Neural cell (in vitro differentiated cells): ENCODE data around the gene CAMK2G. TPM values are rescaled to one million over a fixed set of nuclear protein-coding genes. Genes with fewer than 3 reads are reported as not detected.
A peak's percentile ranks its signal among the peaks of the same experiment; 100 is the strongest.

Experiments
- H2AFZ ChIP-seq: fragments of 200-600, 300-800 bp; sonication (generic), shearing (Covaris generic); 2 replicates; pipeline ENCODE4 v1.6.0; 2014; ENCODE audit warnings: low read depth, mild to moderate bottlenecking, antibody characterized with exemption, low read length, moderate library complexity
- H3F3A ChIP-seq: fragments of 200-600 bp; shearing (Covaris generic); 2 replicates; pipeline ENCODE4 v1.6.1; 2016; ENCODE audit warnings: mild to moderate bottlenecking, moderate library complexity, mixed read lengths, antibody characterized with exemption, low read length; ENCODE audit not compliant: insufficient read depth, poor library complexity, severe bottlenecking
- H3K27ac ChIP-seq: fragments of 200-600, 300-800 bp; sonication (generic), shearing (Covaris generic); 2 replicates; pipeline ENCODE4 v1.5.1; 2014; ENCODE audit warnings: mild to moderate bottlenecking, low read length, moderate library complexity
- H3K27me3 ChIP-seq: fragments of 300-800, 200-600 bp; sonication (generic), shearing (Covaris generic); 2 replicates; pipeline ENCODE4 v1.6.0; 2014; ENCODE audit warnings: mild to moderate bottlenecking, low read depth, low read length, moderate library complexity; ENCODE audit not compliant: insufficient read depth
- H3K36me3 ChIP-seq: fragments of 300-800, 200-600 bp; sonication (generic), shearing (Covaris generic); 2 replicates; pipeline ENCODE4 v1.5.1; 2014; ENCODE audit warnings: mild to moderate bottlenecking, antibody characterized with exemption, low read length, moderate library complexity; ENCODE audit not compliant: insufficient read depth
- H3K4me2 ChIP-seq: fragments of 300-800, 200-600 bp; sonication (generic), shearing (Covaris generic); 2 replicates; pipeline ENCODE4 v1.6.0; 2014; ENCODE audit warnings: mild to moderate bottlenecking, low read length
- H3K4me3 ChIP-seq: fragments of 300-800, 200-600 bp; sonication (generic), shearing (Covaris generic); 2 replicates; pipeline ENCODE4 v1.5.1; 2014; ENCODE audit warnings: mild to moderate bottlenecking, low read length, moderate library complexity
- H3K79me2 ChIP-seq: fragments of 200-600 bp; shearing (Covaris generic); replicated peaks from 2 replicates; pipeline ENCODE4 v1.6.0; 2014; ENCODE audit warnings: mild to moderate bottlenecking, low read length, moderate library complexity; ENCODE audit not compliant: insufficient read depth
- H3K9ac ChIP-seq: fragments of 300-800, 200-600 bp; sonication (generic), shearing (Covaris generic); 2 replicates; pipeline ENCODE4 v1.6.1; 2016; ENCODE audit warnings: mild to moderate bottlenecking, low read length, mixed read lengths
- H3K9me2 ChIP-seq: fragments of 200-600 bp; shearing (Covaris generic); 2 replicates; pipeline ENCODE4 v1.6.1; 2016; ENCODE audit warnings: mild to moderate bottlenecking, low read length, mixed read lengths; ENCODE audit not compliant: insufficient read depth
- H3K9me3 ChIP-seq: fragments of 200-600, 300-800 bp; sonication (generic), shearing (Covaris generic); 2 replicates; pipeline ENCODE4 v1.6.1; 2016; ENCODE audit warnings: mild to moderate bottlenecking, mixed run types, low read length, moderate library complexity, mixed read lengths
- H4K20me1 ChIP-seq: fragments of 200-600 bp; shearing (Covaris generic); 2 replicates; pipeline ENCODE4 v1.6.1; 2016; ENCODE audit warnings: mild to moderate bottlenecking, mixed run types; ENCODE audit not compliant: insufficient read depth
- EP300 ChIP-seq: fragments of 450-650 bp; conservative IDR thresholded peaks from 2 replicates; pipeline ENCODE4 v1.6.1; 2014; ENCODE audit warnings: antibody characterized with exemption, mild to moderate bottlenecking, moderate library complexity; ENCODE audit not compliant: poor library complexity, severe bottlenecking
- EZH2 ChIP-seq: fragments of 200-600, 300-800 bp; shearing (Covaris generic), sonication (generic); IDR thresholded peaks from 2 replicates; pipeline ENCODE4 v1.6.1; 2014; ENCODE audit warnings: antibody characterized with exemption, low read length, borderline replicate concordance, mild to moderate bottlenecking; ENCODE audit not compliant: insufficient read depth, poor library complexity, severe bottlenecking
- MXI1 ChIP-seq: fragments of 450-650 bp; conservative IDR thresholded peaks from 2 replicates; pipeline ENCODE4 v1.6.1; 2014; ENCODE audit warnings: antibody characterized with exemption, mild to moderate bottlenecking; ENCODE audit not compliant: poor library complexity, severe bottlenecking
- POLR2AphosphoS5 ChIP-seq: IDR thresholded peaks from 2 replicates; pipeline ENCODE4 v1.6.1; 2012
- RAD21 ChIP-seq: fragments of 450-650 bp; conservative IDR thresholded peaks from 2 replicates; pipeline ENCODE4 v1.6.1; 2014; ENCODE audit warnings: antibody characterized with exemption, mild to moderate bottlenecking, moderate library complexity
- SMC3 ChIP-seq: fragments of 450-650 bp; conservative IDR thresholded peaks from 2 replicates; pipeline ENCODE4 v1.6.1; 2014; ENCODE audit warnings: antibody characterized with exemption, mild to moderate bottlenecking, moderate library complexity; ENCODE audit not compliant: poor library complexity
- TAF1 ChIP-seq: IDR thresholded peaks from 2 replicates; pipeline ENCODE4 v1.6.1; 2012; ENCODE audit warnings: low read depth
- polyA plus RNA-seq: library from polyadenylated mRNA; depleted of rRNA; stranded (reverse); fragments of >200 nt; gene quantifications from 2 replicates; pipeline ENCODE4 v1.2.3, GENCODE V29; 2014
- TF ChIP-seq, protein P1 (sequence below): fragments of 450-650 bp; IDR thresholded peaks from 2 replicates; pipeline ENCODE4 v1.5.1; 2014; ENCODE audit warnings: antibody characterized with exemption, mild to moderate bottlenecking, moderate library complexity; ENCODE audit not compliant: poor library complexity, severe bottlenecking
- TF ChIP-seq, protein P2 (sequence below): IDR thresholded peaks from 2 replicates; pipeline ENCODE4 v1.6.1; 2012; ENCODE audit warnings: borderline replicate concordance

CAMK2G gene
- polyA plus RNA-seq, 1 donor from 2014 or later = 55.4 TPM

DNA sequence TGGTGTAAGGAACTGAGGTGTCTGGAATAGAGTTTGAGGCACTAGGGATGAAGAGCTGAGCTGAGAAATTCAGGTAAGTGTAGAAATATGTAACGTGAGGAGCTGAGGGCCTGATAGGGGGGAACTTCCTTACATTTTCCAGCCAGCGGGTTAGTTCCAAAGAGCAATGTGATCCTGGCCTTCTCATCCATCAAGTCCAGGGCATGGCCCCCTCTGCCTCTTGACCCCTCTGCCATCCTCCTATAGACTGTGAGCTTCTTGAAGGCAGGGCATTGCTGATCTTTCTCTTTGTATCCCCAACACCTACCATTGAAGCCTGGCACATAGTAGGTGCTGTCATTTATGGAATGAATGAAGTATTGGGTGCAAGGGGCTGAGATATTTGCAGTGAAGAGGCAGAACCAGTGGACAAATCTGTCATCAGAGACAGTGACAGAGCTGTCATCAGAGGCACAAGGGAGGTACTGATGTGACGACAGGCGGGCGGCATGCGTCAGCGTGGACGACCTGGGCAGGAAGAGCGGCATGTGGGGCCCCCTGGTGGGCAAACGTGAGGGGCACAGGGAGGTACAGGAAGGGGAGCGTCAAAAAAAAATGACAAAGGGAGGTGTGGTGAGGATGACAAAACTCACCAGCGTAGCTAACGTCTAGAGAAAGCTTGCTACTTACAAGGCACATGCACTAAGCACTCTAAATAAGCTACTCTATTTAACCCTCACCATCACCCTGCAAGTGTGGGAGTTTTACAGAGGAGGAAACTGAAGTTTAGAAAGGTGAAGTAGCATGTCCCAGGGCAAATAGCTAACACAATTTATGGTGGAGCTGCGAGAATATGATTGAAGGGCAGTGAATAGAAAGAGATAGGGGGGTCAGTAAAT is 5.2 kb upstream of the CAMK2G start:
- peak; percentile 66 for TF ChIP-seq SMC3
- TF ChIP-seq, protein P1, sequence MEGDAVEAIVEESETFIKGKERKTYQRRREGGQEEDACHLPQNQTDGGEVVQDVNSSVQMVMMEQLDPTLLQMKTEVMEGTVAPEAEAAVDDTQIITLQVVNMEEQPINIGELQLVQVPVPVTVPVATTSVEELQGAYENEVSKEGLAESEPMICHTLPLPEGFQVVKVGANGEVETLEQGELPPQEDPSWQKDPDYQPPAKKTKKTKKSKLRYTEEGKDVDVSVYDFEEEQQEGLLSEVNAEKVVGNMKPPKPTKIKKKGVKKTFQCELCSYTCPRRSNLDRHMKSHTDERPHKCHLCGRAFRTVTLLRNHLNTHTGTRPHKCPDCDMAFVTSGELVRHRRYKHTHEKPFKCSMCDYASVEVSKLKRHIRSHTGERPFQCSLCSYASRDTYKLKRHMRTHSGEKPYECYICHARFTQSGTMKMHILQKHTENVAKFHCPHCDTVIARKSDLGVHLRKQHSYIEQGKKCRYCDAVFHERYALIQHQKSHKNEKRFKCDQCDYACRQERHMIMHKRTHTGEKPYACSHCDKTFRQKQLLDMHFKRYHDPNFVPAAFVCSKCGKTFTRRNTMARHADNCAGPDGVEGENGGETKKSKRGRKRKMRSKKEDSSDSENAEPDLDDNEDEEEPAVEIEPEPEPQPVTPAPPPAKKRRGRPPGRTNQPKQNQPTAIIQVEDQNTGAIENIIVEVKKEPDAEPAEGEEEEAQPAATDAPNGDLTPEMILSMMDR = peak; percentile 76
- TF ChIP-seq TAF1 = no peak
- TF ChIP-seq MXI1 = no peak
- no peak for TF ChIP-seq EZH2
- no peak for TF ChIP-seq POLR2AphosphoS5
- TF ChIP-seq EP300 = no peak
- TF ChIP-seq, protein P2, sequence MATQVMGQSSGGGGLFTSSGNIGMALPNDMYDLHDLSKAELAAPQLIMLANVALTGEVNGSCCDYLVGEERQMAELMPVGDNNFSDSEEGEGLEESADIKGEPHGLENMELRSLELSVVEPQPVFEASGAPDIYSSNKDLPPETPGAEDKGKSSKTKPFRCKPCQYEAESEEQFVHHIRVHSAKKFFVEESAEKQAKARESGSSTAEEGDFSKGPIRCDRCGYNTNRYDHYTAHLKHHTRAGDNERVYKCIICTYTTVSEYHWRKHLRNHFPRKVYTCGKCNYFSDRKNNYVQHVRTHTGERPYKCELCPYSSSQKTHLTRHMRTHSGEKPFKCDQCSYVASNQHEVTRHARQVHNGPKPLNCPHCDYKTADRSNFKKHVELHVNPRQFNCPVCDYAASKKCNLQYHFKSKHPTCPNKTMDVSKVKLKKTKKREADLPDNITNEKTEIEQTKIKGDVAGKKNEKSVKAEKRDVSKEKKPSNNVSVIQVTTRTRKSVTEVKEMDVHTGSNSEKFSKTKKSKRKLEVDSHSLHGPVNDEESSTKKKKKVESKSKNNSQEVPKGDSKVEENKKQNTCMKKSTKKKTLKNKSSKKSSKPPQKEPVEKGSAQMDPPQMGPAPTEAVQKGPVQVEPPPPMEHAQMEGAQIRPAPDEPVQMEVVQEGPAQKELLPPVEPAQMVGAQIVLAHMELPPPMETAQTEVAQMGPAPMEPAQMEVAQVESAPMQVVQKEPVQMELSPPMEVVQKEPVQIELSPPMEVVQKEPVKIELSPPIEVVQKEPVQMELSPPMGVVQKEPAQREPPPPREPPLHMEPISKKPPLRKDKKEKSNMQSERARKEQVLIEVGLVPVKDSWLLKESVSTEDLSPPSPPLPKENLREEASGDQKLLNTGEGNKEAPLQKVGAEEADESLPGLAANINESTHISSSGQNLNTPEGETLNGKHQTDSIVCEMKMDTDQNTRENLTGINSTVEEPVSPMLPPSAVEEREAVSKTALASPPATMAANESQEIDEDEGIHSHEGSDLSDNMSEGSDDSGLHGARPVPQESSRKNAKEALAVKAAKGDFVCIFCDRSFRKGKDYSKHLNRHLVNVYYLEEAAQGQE = no peak
- peak; percentile 60 for TF ChIP-seq RAD21
- no peaks in the 10 kb centered on the region for H4K20me1 ChIP-seq
- H3K36me3 ChIP-seq = no peaks in the 10 kb centered on the region
- no peaks in the 10 kb centered on the region for H3F3A ChIP-seq
- no peaks in the 10 kb centered on the region for H3K9me3 ChIP-seq
- H3K27me3 ChIP-seq = no peaks in the 10 kb centered on the region
- H3K4me2 ChIP-seq = no peak overlapping the region
- H3K79me2 ChIP-seq = no peaks in the 10 kb centered on the region
- no peak overlapping the region for H2AFZ ChIP-seq
- no peak overlapping the region for H3K27ac ChIP-seq
- H3K9ac ChIP-seq = no peak overlapping the region
- H3K4me3 ChIP-seq = no peak overlapping the region
- H3K9me2 ChIP-seq = no peaks in the 10 kb centered on the region

GRCh38 chr10:73878365-73878764 is 4.0 kb upstream of the CAMK2G start:
- H3K9me3 ChIP-seq = no peaks in the 10 kb centered on the region
- TF ChIP-seq POLR2AphosphoS5 (no peak), RAD21 (no peak), SMC3 (no peak), MXI1 (no peak), TAF1 (no peak), EP300 (no peak), EZH2 (no peak)
- TF ChIP-seq, protein P2 = no peak
- TF ChIP-seq, protein P1 = no peak
- no peak overlapping the region for H2AFZ ChIP-seq
- H3K27ac ChIP-seq = no peak overlapping the region
- no peak overlapping the region for H3K9ac ChIP-seq
- H3F3A ChIP-seq = no peaks in the 10 kb centered on the region
- H3K79me2 ChIP-seq = no peaks in the 10 kb centered on the region
- H3K36me3 ChIP-seq = no peaks in the 10 kb centered on the region
- no peak overlapping the region for H3K4me2 ChIP-seq
- no peaks in the 10 kb centered on the region for H3K9me2 ChIP-seq
- no peak overlapping the region for H3K4me3 ChIP-seq
- no peaks in the 10 kb centered on the region for H3K27me3 ChIP-seq
- H4K20me1 ChIP-seq = no peaks in the 10 kb centered on the region
